ENCODE measurements around the gene GABARAP. TPM values are rescaled to one million over a fixed set of nuclear protein-coding genes. Genes with fewer than 3 reads are reported as not detected.

Gene GABARAP
- total and polyA plus RNA-seq, 2 of the 4 experiments (the other 2 are of a cell fraction) = 77.8 to 780 TPM

- Histone ChIP-seq H3K4me1 (ENCODE audit: control insufficient read depth, insufficient read depth, low read length) (peaks cover 10% of the 10 kb centered on the region), H3K36me3 (ENCODE audit: control insufficient read depth, insufficient read depth, low read length) (peaks cover 2% of the 10 kb centered on the region), H2AK5ac (ENCODE audit: low read depth, low read length) (no peak overlapping the region), H3K9ac (ENCODE audit: low read depth, low read length) (no peak overlapping the region), H3K79me1 (ENCODE audit: low read depth in 1 of 2, low read length in 2 of 2) (peaks cover 10 to 83% of the 10 kb centered on the region in 2 experiments), H3K4me2 (ENCODE audit: low read depth, low read length) (no peak overlapping the region), H3K4ac (ENCODE audit: low read depth, low read length) (no peak overlapping the region), H3K56ac (ENCODE audit: extremely low read depth, insufficient read depth, low read length) (no peak overlapping the region), H4K91ac (ENCODE audit: insufficient read depth, low read depth, low read length) (no peak overlapping the region), H3K27ac (ENCODE audit: insufficient read depth, low read length) (no peak overlapping the region), H3K9me3 (ENCODE audit: control insufficient read depth, insufficient read depth, low read length) (no peaks in the 10 kb centered on the region), H2BK120ac (ENCODE audit: low read depth, low read length) (no peak overlapping the region), H2BK15ac (ENCODE audit: low read depth, low read length) (no peak overlapping the region), H2BK5ac (ENCODE audit: low read depth, low read length, poor library complexity, severe bottlenecking) (no peak overlapping the region), H2AK9ac (replicated peaks; ENCODE audit: low read depth, low read length, poor library complexity) (no peak overlapping the region), H3K18ac (ENCODE audit: low read depth, low read length) (no peak overlapping the region), H3K4me3 (ENCODE audit: insufficient read depth, low read depth, low read length) (no peak overlapping the region), H2AFZ (replicated peaks; ENCODE audit: low read length, poor library complexity) (no peak overlapping the region), H4K8ac (ENCODE audit: low read depth in 2 of 2, low read length in 2 of 2) (no peak overlapping the region), H4K5ac (ENCODE audit: low read depth, low read length) (no peak overlapping the region), H3K23ac (ENCODE audit: low read depth, low read length) (no peak overlapping the region), H2BK20ac (ENCODE audit: low read depth, low read length) (no peak overlapping the region), H3K27me3 (ENCODE audit: control insufficient read depth, insufficient read depth, low read length) (no peaks in the 10 kb centered on the region), H3K9me1 (ENCODE audit: insufficient read depth, low read length) (peaks cover 17% of the 10 kb centered on the region), H3K14ac (replicated peaks; ENCODE audit: low read depth, low read length) (no peak overlapping the region), H4K20me1 (ENCODE audit: insufficient read depth, low read length) (peaks cover 70% of the 10 kb centered on the region)
- no peak for ATAC-seq (ENCODE audit: low read depth)
- dilution Hi-C loops (cut with HindIII; ENCODE audit: low sequenced_read_pairs, unreplicated experiment) = no loop called here
- intact Hi-C loops (cut with micrococcal nuclease) = no loop called here
- CTCF ChIA-PET = no interaction called here
- POLR2A ChIA-PET (ENCODE audit: unreplicated experiment) = no interaction called here
- TF ChIP-seq CHD1 (IDR thresholded peaks at IDR 0.05; ENCODE audit: low read depth, low read length) (no peak), MXI1 (IDR thresholded peaks at IDR 0.05; ENCODE audit: borderline replicate concordance, low read depth, low read length) (no peak), MAZ (IDR thresholded peaks at IDR 0.05; ENCODE audit: borderline replicate concordance, low read depth, low read length) (no peak), BHLHE40 (IDR thresholded peaks at IDR 0.05; ENCODE audit: low read depth, low read length) (no peak), ELK1 (IDR thresholded peaks at IDR 0.05; ENCODE audit: borderline replicate concordance, low read depth, low read length) (no peak), MAFK (IDR thresholded peaks at IDR 0.05; ENCODE audit: low read depth, low read length) (no peak)
- in situ Hi-C loops (cut with MboI; ENCODE audit: low sequenced_read_pairs) = no loop called here
- no TSS peak for BruUV-seq (replicated peaks)
- 45% methylated on average over 2 of the region's 9 CpGs; no CpG with 5 or more reads in 1 of the 2 experiments for WGBS, 2 experiments (ENCODE audit: extremely low coverage in 2 of 2, insufficient read length in 1 of 2)
- no peak for DNase-seq
Measured at GRCh38 chr17:7208754-7209460, 33.3 kb downstream of the GABARAP start.

Data from IMR-90 (cell line).